HG02884 (cell line): Measurements from ENCODE around the gene SMYD3.
"Not testable (repeated sequence)": the region's sequence is repeated elsewhere in the genome, so short reads cannot be mapped to it uniquely, and the experiment has no call there.

ENCODE experiments used
- ATAC-seq: cut with Tn5 transposase; IDR thresholded peaks from one replicate; pipeline ENCODE4 v1.9.1; 2021; ENCODE audit warnings: mild to moderate bottlenecking, moderate library complexity; ENCODE audit not compliant: unreplicated experiment

The SMYD3 gene

GRCh38 chr1:245797592-245798348, 709.3 kb downstream of the SMYD3 start:
- ATAC-seq, result no peak

- no peak for ATAC-seq
These were observed 715.4 kb downstream of the SMYD3 start for GRCh38 chr1:245791410-245792312.

GRCh38 chr1:245790441-245790840, 716.6 kb downstream of the SMYD3 start:
- no peak for ATAC-seq

- ATAC-seq, result no peak
These were observed 718.2 kb downstream of the SMYD3 start for GRCh38 chr1:245788886-245789285.

- no peak for ATAC-seq
These were observed 718.8 kb downstream of the SMYD3 start for GRCh38 chr1:245788269-245788668.

GRCh38 chr1:245786948-245787347, 720.1 kb downstream of the SMYD3 start:
- no peak for ATAC-seq

- ATAC-seq, result no peak
These were observed 727.0 kb downstream of the SMYD3 start for GRCh38 chr1:245779797-245780755.

- no peak for ATAC-seq
These were observed 729.3 kb downstream of the SMYD3 start for GRCh38 chr1:245777752-245778151.

- no peak for ATAC-seq
These were observed 730.3 kb downstream of the SMYD3 start for GRCh38 chr1:245776694-245777332.

- no peak for ATAC-seq
These were observed 730.9 kb downstream of the SMYD3 start for GRCh38 chr1:245776139-245776538.

GRCh38 chr1:245774931-245775330, 732.1 kb downstream of the SMYD3 start:
- ATAC-seq, result not testable (repeated sequence)

GRCh38 chr1:245774196-245774595, 732.9 kb downstream of the SMYD3 start:
- no peak for ATAC-seq

GRCh38 chr1:245773344-245773743, 733.7 kb downstream of the SMYD3 start:
- no peak for ATAC-seq

GRCh38 chr1:245772739-245773138, 734.3 kb downstream of the SMYD3 start:
- ATAC-seq, result no peak

- no peak for ATAC-seq
These were observed 734.8 kb downstream of the SMYD3 start for GRCh38 chr1:245772325-245772724.

- ATAC-seq, result no peak
These were observed 735.4 kb downstream of the SMYD3 start for GRCh38 chr1:245771511-245772281.

- ATAC-seq, result no peak
These were observed 736.9 kb downstream of the SMYD3 start for GRCh38 chr1:245770156-245770555.

GRCh38 chr1:245768596-245768995, 738.5 kb downstream of the SMYD3 start:
- ATAC-seq, result no peak

- no peak for ATAC-seq
These were observed 741.7 kb downstream of the SMYD3 start for GRCh38 chr1:245765230-245766000.
